Panc1 (cell line): ENCODE data around the gene PROSER3. TPM values are rescaled to one million over a fixed set of nuclear protein-coding genes. Genes with fewer than 3 reads are reported as not detected.
A peak's percentile ranks its signal among the peaks of the same experiment; 100 is the strongest.

Source experiments
- ATAC-seq: fragments of 200-7000 bp; cut with Tn5 transposase; 2 replicates; pipeline ENCODE4 v1.9.1; 2020; ENCODE audit warnings: mild to moderate bottlenecking, moderate library complexity
- BruUV-seq: library from RNA; stranded (reverse); fragments of 400-500 nt; replicated peaks from 2 replicates; lab custom pipeline; 2021; lab: Mats Ljungman, UMichigan
- CTCF ChIA-PET: fragments of 300-600 bp; sonication (Branson Sonifier 250); formaldehyde crosslinking; loops from one replicate; lab custom pipeline; 2022; ENCODE audit warnings: antibody characterized with exemption; lab: Charles Lee
- POLR2A ChIA-PET: fragments of 300-600 bp; sonication (Branson Sonifier 250); formaldehyde crosslinking; loops from one replicate; lab custom pipeline; 2022; ENCODE audit warnings: antibody characterized with exemption; lab: Charles Lee
- DNase-seq: peaks from one replicate; pipeline ENCODE4 v3.0.0-alpha.2; 2010; ENCODE audit warnings: low read depth, low spot score
- H3K27ac ChIP-seq: 2 replicates; pipeline ENCODE4 v1.5.1; 2011; ENCODE audit warnings: mild to moderate bottlenecking, low read length, inconsistent platforms
- H3K27me3 ChIP-seq: fragments of 200-500 bp; sonication (Bioruptor generic); 2 replicates; pipeline ENCODE4 v1.6.0; 2014; ENCODE audit warnings: low read length, inconsistent platforms; ENCODE audit not compliant: control insufficient read depth, insufficient read depth
- H3K36me3 ChIP-seq: fragments of 200-500 bp; sonication (Bioruptor generic); 2 replicates; pipeline ENCODE4 v1.5.1; 2014; ENCODE audit warnings: inconsistent platforms, mild to moderate bottlenecking, low read length, moderate library complexity; ENCODE audit not compliant: control insufficient read depth, insufficient read depth
- H3K4me1 ChIP-seq: 2 replicates; pipeline ENCODE4 v1.5.1; 2011; ENCODE audit warnings: inconsistent platforms, mild to moderate bottlenecking, low read length, moderate library complexity; ENCODE audit not compliant: control insufficient read depth, insufficient read depth
- H3K4me3 ChIP-seq, 2 experiments: 2 replicates each; pipeline ENCODE4 v1.5.1; 2011 to 2012; ENCODE audit warnings: low read depth in 2 of 2, low read length in 2 of 2, mild to moderate bottlenecking in 2 of 2, inconsistent platforms in 1 of 2, moderate library complexity in 1 of 2
- H3K9me3 ChIP-seq: fragments of 200-500 bp; sonication (Bioruptor generic); 2 replicates; pipeline ENCODE4 v1.5.1; 2014; ENCODE audit warnings: low read depth, mild to moderate bottlenecking, inconsistent platforms, low read length, moderate library complexity; ENCODE audit not compliant: control insufficient read depth, insufficient read depth
- CTCF ChIP-seq: fragments of 450-650 bp; IDR thresholded peaks from 2 replicates; pipeline ENCODE4 v1.5.1; 2017; ENCODE audit warnings: mild to moderate bottlenecking
- POLR2AphosphoS5 ChIP-seq: IDR thresholded peaks from 2 replicates; pipeline ENCODE4 v1.6.1; 2012; ENCODE audit warnings: mild to moderate bottlenecking, low read depth, low read length, moderate library complexity
- SIN3A ChIP-seq: IDR thresholded peaks from 2 replicates; pipeline ENCODE4 v1.6.1; 2012; ENCODE audit warnings: low read depth, mild to moderate bottlenecking, low read length, moderate library complexity, borderline replicate concordance; ENCODE audit not compliant: insufficient read depth
- TCF7L2 ChIP-seq: IDR thresholded peaks from 2 replicates; pipeline ENCODE4 v1.6.1; 2011; ENCODE audit warnings: mild to moderate bottlenecking, low read depth, low read length, inconsistent platforms
- in situ Hi-C: cut with HindIII; loops from 2 replicates; pipeline ENCODE4 v1.10.0; 2016; ENCODE audit warnings: low sequenced_read_pairs, low pct_unique_long_range_greater_than_20kb
- intact Hi-C: fragments of 100-400 bp; cut with micrococcal nuclease; formaldehyde crosslinking; loops from one replicate; pipeline ENCODE4 v1.10.0; 2022; ENCODE audit not compliant: unreplicated experiment
- total RNA-seq: library from RNA; stranded (reverse); gene quantifications from one replicate; pipeline ENCODE4 v1.2.1, GENCODE V29; 2021; ENCODE audit not compliant: unreplicated experiment
- TF ChIP-seq, protein P1 (sequence below), 2 experiments: IDR thresholded peaks; 2 replicates each; pipeline ENCODE4 v1.6.1; 2011 to 2012; ENCODE audit warnings: low read depth in 2 of 2, control low read depth in 1 of 2, low read length in 1 of 2, mild to moderate bottlenecking in 1 of 2, moderate library complexity in 1 of 2; ENCODE audit not compliant: insufficient read depth in 1 of 2

The PROSER3 gene
- total RNA-seq, 1 experiment from 2014 or later, result 63.9 TPM

DNA sequence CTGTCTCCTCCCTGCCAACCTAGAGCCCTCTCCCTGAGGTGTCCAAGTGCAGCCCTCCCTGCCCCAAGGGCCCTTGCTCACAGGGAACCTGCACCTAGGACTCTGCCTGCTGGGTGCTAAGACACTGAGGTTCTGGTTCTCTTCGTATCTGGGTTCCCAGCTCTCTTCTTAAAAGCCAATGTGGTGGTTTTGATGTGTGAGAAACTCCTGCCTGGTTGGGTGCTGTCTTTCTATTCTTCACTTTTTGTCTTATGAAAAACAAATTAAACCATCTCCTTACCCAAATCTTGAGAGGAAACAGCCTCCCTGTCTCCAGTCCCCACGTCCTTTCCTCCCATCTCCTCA lies 44.5 kb upstream of the PROSER3 start:
- H3K4me3 ChIP-seq, result no peak overlapping the region
- no peak for TF ChIP-seq POLR2AphosphoS5
- TF ChIP-seq, protein P1, sequence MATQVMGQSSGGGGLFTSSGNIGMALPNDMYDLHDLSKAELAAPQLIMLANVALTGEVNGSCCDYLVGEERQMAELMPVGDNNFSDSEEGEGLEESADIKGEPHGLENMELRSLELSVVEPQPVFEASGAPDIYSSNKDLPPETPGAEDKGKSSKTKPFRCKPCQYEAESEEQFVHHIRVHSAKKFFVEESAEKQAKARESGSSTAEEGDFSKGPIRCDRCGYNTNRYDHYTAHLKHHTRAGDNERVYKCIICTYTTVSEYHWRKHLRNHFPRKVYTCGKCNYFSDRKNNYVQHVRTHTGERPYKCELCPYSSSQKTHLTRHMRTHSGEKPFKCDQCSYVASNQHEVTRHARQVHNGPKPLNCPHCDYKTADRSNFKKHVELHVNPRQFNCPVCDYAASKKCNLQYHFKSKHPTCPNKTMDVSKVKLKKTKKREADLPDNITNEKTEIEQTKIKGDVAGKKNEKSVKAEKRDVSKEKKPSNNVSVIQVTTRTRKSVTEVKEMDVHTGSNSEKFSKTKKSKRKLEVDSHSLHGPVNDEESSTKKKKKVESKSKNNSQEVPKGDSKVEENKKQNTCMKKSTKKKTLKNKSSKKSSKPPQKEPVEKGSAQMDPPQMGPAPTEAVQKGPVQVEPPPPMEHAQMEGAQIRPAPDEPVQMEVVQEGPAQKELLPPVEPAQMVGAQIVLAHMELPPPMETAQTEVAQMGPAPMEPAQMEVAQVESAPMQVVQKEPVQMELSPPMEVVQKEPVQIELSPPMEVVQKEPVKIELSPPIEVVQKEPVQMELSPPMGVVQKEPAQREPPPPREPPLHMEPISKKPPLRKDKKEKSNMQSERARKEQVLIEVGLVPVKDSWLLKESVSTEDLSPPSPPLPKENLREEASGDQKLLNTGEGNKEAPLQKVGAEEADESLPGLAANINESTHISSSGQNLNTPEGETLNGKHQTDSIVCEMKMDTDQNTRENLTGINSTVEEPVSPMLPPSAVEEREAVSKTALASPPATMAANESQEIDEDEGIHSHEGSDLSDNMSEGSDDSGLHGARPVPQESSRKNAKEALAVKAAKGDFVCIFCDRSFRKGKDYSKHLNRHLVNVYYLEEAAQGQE (IDR thresholded peaks at IDR 0.05; ENCODE audit: insufficient read depth in 1 of 2, low read depth in 2 of 2, low read length in 1 of 2), result no peak
- no peak for TF ChIP-seq TCF7L2
- TF ChIP-seq SIN3A, result no peak
- no peak for TF ChIP-seq CTCF
- CTCF ChIA-PET, result interaction anchor here (0.7 kb wide), 1 partner anchor 188 kb away, joined by 3 read pairs; no protein-coding TSS in a partner anchor
- BruUV-seq, result no TSS peak
- intact Hi-C loops, result loop anchor here (10.0 kb wide), 1 partner anchor 159 kb away; no protein-coding TSS in a partner anchor
- DNase-seq (no peak), ATAC-seq (no peak)
- POLR2A ChIA-PET, result interaction anchor here (0.6 kb wide), 1 partner anchor 11 kb away, joined by 7 read pairs; no protein-coding TSS in a partner anchor
- H3K27me3 ChIP-seq, result no peaks in the 10 kb centered on the region
- H3K27ac ChIP-seq, result no peak overlapping the region
- H3K4me1 ChIP-seq, result peaks cover 12% of the 10 kb centered on the region
- no peaks in the 10 kb centered on the region; the same call in 1 of the 2 replicates for H3K36me3 ChIP-seq
- H3K9me3 ChIP-seq, result no peaks in the 10 kb centered on the region
- in situ Hi-C loops, result no loop called here

DNA sequence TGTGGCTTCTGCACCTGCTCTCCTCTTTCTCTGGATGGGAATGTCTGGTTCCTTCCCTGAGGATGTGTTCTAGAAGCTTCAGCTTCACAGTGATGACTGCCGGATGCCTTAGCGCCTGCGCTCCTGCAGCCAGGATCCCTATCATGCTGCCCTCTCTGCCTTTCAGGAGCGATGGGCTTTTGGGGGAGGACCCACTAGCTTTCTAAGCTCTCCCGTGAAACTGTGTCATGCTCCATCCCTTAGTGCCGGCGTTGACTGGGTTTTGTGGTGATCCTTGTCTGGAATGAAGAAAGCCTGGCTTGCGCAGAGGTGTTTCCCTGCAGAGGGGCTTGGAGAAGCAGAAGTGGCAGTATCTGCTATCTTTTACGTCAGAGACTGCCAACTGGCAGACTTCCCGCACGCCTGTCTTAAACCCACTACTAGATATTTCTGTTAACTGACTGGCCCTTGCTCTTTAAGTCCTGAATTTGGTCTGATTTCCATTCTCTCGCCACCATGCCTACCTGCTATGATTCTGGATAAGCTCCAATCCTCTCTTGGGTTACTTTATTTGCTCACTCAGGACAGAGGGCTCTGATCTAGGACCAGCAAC lies 44.0 kb upstream of the PROSER3 start:
- DNase-seq, result no peak
- intact Hi-C loops (loop anchor here (10.0 kb wide), 1 partner anchor 159 kb away; no protein-coding TSS in a partner anchor), in situ Hi-C loops (no loop called here)
- TF ChIP-seq POLR2AphosphoS5 (no peak), CTCF (no peak), SIN3A (no peak)
- TF ChIP-seq, protein P1 (IDR thresholded peaks at IDR 0.05; ENCODE audit: insufficient read depth in 1 of 2, low read depth in 2 of 2, low read length in 1 of 2), result no peak
- ChIA-PET CTCF (interaction anchor here (0.7 to 0.8 kb wide), 2 partner anchors 20 to 188 kb away, joined by 3 read pairs; no protein-coding TSS in a partner anchor), POLR2A (interaction anchor here (0.6 kb wide), 1 partner anchor 12 kb away, joined by 7 read pairs; no protein-coding TSS in a partner anchor)
- H3K4me1 ChIP-seq, result peaks cover 13% of the 10 kb centered on the region
- no peaks in the 10 kb centered on the region; the same call in 1 of the 2 replicates for H3K36me3 ChIP-seq
- H3K4me3 ChIP-seq, result no peak overlapping the region
- H3K27me3 ChIP-seq, result no peaks in the 10 kb centered on the region
- H3K27ac ChIP-seq, result no peak overlapping the region
- ATAC-seq, result no peak
- no peaks in the 10 kb centered on the region for H3K9me3 ChIP-seq
- BruUV-seq, result TSS peak; percentile 58
